22Rv1 (cell line): ENCODE results near the gene PPP1R26.

Experiments used
- CTCF ChIP-seq: fragments of 450-650 bp; IDR thresholded peaks from 2 replicates; pipeline ENCODE4 v1.5.1; 2017; ENCODE audit warnings: mild to moderate bottlenecking
- ZFX ChIP-seq: fragments of 450-650 bp; IDR thresholded peaks from 2 replicates; pipeline ENCODE4 v1.6.1; 2017; ENCODE audit warnings: antibody characterized with exemption, borderline replicate concordance

GRCh38 chr9:135448663-135449100 lies 30.9 kb upstream of the PPP1R26 start:
- no peak for TF ChIP-seq CTCF
- TF ChIP-seq ZFX = no peak
